Right ventricle myocardium superior (tissue), 1 donor: ENCODE data around the gene TMEM222. TPM values are rescaled to one million over a fixed set of nuclear protein-coding genes. Genes with fewer than 3 reads are reported as not detected.
A peak's percentile ranks its signal among the peaks of the same experiment; 100 is the strongest.

Experiments
- ATAC-seq: fragments of 200-7000 bp; cut with Tn5 transposase; one replicate; pipeline ENCODE4 v1.9.1; 2020; ENCODE audit warnings: mild to moderate bottlenecking; ENCODE audit not compliant: poor library complexity
- DNase-seq: peaks from one replicate; pipeline ENCODE4 v3.0.0-alpha.2; 2020
- intact Hi-C: fragments of 100-400 bp; cut with DNase I; formaldehyde crosslinking; loops from one replicate; pipeline ENCODE4 v1.11.2; 2022
- total RNA-seq: library from RNA; stranded (reverse); fragmentation: NEBNext Ultra II Directional; extraction: Animal tissue kit (Norgen Biotek cat#: 25700); gene quantifications from one replicate; pipeline ENCODE4 v1.2.1, GENCODE V29; 2021
- donor health status: DM: no; HTN: yes; CAD: no; lungs with severe emphysema.

Gene TMEM222
- total RNA-seq, 1 donor from 2014 or later = 18.6 TPM

DNA sequence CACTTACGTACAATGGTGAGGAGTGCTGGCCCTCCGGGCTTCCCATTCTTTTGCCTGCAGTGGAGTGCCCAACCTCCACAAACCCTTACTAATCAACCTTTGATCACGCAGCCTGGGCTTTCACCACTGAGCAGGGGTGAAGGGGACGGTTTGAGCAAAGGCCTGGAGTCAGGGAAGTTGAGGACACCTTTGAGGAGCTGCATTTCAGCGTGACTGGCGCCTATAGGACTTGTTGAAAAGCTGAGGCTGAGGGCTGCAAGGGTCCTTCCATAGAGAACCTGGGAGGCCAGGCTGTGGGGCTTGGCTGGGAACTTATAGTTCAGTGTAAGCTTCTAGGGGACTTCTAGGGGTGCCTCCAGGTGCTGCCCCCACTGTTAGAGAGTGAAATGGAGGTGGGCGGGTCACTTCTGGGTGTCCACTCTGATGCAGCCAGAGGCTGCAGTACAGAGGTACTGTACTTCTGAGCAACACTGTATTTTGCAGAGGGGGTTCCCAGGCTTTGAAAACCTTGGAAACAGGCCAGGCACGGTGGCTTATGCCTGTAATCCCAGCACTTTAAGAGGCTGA lies 29.7 kb downstream of the TMEM222 start:
- DNase-seq = no peak
- intact Hi-C loops = no loop called here

DNA sequence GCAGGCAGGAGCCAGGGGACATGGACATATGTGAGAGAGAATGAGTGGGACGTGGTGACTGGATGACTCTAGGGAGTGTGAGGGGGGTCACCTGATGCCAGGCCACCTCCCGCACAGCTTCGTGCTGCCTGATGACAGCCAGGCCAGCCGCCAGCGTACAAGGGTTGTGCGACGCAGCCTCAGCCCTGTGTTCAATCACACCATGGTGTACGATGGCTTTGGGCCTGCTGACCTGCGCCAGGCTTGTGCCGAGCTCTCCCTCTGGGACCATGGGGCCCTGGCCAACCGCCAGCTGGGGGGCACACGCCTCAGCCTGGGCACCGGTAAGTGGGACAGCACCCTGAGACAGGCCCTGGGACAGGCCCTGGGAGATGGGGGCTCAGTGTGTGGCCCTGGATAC lies 31.2 kb downstream of the TMEM222 start:
- peak; percentile 67 for DNase-seq
- intact Hi-C loops = no loop called here
- ATAC-seq = peak; percentile 1

More for the DNA sequence above, 29.7 kb downstream of the TMEM222 start:
- no peak for ATAC-seq

DNA sequence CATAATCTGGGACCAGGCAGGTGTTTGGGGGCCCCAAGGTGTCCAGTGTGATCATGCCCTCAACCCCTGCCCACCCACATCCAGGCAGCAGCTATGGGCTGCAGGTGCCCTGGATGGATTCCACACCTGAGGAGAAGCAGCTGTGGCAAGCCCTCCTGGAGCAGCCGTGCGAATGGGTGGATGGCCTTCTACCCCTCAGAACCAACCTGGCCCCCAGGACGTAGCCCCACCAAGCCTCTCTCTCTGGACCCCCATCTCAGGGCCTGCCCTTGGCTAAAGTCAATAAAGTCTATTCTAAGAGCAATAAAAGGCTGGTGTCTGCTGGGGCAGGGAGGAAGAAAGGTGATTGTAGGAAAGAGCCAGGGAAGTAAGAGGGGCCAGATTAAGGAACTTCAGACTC lies 31.7 kb downstream of the TMEM222 start:
- DNase-seq = no peak
- intact Hi-C loops = no loop called here
- no peak for ATAC-seq

DNA sequence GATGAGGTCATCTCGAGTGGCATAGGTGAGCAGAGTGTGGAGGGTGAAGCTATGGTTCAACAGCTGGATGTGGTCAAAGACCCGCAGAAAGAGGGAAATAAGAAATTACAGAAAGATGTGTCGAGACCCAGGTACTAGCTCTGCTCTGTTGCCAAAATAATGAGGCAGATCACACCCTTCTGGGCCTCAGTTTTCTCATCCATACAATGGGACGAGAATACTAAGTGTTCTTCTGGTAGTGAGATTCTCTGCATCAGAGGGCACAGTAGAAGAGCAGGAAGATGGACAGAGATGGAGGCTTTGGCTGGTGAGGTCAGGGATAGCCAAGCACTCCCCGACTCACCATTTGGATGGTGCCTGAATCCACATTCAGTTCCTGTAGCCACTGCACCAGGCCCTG lies 33.7 kb downstream of the TMEM222 start:
- intact Hi-C loops = no loop called here
- DNase-seq = no peak
- no peak for ATAC-seq

DNA sequence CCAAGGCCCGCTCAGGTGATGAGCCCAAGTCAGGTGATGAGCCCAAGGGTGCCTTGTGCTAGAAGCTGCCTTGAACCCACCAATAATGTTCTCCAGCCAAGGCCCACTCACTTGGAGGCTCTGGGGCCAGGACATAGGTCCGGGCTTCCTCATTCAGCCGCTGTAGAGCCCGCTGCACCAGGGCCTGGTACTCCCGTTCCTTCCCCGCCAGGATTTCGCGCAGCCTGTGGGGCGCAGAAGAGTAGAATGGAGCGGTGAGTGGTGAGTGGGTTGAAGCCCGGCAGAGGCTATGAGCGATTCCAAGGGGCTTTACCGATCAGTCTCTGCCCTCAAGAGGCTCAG lies 34.3 kb downstream of the TMEM222 start:
- intact Hi-C loops = no loop called here
- ATAC-seq (no peak), DNase-seq (no peak)

DNA sequence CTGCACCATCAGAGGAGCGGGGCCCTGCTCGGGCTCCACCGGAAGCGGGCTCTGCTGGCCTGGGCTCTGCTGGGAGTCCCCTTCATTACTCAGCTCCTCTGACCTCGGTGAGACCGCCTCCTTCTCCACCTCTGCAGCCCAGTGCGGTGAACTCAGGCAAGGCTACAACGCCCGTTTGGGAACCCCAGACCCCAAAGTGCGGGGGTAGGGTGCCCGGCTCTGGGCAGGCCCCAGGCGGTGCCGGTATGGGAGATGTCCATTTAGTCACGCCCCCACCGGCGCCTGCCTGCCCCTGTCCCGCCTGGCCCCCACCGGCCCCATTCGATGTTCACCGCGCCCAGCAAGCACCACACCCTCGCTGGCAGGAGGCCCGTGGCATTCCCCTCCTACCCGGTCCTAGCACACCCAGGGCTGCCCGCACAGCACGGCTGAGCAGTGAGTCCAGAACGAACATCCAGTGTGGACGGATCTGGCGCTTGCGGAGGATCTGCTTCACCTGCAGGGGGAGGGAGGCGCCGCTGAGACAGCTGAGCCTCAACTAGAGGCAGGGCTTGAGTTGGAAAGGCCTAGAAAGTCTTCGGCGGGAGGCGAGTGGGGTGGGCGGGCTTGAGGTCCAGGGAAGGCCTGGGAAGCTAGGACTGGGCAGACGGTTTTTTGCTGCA lies 34.8 kb downstream of the TMEM222 start:
- intact Hi-C loops = no loop called here
- ATAC-seq (no peak), DNase-seq (no peak)

DNA sequence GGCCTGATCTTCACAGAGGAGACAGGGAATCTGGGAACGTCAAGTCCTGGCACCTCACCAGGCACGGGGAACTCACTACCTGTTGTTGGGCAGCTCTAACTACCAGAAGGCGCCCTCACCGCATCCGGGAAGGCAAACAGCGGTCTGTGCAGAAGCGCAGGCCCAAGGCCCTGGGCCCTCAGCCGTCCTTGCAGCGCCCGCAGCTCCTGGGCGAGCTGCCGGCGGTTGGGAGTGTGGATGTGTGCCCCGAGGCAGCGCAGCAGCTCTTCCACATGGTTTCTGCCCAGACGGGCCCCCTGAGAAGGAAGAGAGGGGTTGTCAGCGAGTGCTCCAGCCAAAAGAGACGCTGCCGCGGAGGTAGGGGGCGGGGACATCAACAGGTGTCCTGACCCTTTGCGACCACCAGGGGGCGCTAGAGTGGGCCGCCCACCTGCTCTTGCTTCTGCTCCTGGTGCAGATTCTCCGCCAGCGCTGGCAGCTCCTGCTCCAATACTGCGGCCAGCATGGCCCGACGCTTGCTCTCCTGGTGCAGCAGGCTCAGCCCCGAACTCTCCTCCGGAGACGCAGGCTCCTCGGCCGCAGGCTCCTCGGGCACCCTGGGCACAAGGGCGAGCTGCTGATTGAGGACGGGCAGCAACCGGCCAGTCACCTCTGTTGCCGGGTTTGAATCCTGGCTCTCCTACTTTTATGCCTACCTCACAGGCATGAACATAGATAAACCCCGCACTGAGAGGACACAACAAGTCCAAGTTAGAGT lies 35.5 kb downstream of the TMEM222 start:
- peak; percentile 76 for ATAC-seq
- peak; percentile 86 for DNase-seq
- intact Hi-C loops = no loop called here

DNA sequence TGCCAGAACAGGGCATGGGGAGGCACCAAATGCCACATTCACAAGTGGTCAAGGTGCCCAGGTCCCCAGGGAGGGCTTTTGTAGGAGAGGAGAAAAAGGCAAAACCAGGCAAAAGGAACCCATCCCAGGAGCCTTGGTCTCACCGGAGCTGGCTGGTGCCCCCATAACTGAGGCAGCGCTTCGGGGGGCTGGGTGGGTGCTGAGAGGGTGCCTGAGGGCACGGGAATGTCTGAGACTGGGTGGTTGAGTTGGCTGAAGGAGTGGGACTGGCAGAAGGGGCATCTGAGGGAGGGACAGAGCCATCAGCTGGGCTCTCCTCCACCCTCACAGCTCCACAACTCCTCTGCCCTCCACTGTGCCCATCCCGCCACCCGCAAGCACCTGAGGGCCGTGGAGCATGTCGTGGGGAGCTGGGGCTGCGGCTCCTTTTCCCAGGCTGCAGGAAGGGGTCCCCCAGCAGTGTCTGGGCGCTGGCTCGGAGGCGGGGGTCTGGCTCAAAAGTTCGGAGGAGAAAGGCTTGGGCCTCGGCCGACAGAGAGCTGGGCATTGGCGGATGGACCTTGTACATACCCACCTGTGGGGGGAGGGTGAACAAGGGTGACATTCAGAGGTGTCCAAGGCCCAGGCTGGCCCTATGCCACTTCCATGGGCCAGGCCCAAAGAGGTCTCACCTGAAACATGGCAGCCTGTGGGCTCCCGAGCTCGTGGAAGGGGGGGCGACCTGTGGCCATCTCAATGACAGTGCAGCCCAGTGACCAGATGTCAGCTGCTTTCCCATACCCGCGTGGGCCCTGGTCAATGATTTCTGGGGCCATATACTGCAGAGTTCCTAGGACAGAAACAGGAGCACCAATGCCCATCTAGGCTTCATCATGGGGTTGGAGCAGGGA lies 36.3 kb downstream of the TMEM222 start:
- ATAC-seq = no peak
- intact Hi-C loops = no loop called here
- DNase-seq = no peak

DNA sequence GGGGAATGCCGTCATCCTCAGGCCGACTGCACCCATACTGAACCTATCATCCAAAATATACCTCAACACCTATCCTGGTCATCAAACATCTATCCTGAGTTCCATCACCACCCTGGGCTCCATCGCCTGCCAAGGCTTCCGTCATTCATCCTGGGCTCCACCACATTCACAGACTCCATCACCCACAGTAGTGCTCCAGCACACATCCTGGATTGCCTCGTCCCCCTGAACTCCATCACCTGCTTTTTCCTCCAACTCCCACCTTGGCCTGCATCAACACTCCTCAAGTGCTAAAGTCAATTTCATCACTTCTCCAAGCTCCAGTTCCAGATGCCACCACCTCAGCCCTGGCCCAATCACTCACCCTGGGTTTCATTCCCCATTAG lies 37.0 kb downstream of the TMEM222 start:
- DNase-seq (no peak), ATAC-seq (no peak)
- intact Hi-C loops = no loop called here

DNA sequence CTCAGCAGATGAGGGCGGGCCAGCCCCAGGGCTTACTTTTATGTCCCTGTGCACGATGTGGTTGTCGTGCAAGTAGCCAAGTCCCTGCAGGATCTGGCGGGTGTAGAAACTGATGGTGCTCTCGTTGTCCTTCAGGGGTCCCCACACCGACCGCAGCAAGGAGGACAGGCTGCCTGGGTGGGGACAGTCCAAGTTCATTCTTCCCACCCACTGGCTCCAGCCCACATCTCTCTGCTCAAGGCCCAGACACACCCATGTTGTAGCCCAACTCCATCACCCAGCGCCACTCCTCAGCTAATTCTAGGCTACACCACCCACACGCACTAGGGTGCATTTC lies 37.8 kb downstream of the TMEM222 start:
- intact Hi-C loops = no loop called here
- ATAC-seq = no peak
- no peak for DNase-seq

DNA sequence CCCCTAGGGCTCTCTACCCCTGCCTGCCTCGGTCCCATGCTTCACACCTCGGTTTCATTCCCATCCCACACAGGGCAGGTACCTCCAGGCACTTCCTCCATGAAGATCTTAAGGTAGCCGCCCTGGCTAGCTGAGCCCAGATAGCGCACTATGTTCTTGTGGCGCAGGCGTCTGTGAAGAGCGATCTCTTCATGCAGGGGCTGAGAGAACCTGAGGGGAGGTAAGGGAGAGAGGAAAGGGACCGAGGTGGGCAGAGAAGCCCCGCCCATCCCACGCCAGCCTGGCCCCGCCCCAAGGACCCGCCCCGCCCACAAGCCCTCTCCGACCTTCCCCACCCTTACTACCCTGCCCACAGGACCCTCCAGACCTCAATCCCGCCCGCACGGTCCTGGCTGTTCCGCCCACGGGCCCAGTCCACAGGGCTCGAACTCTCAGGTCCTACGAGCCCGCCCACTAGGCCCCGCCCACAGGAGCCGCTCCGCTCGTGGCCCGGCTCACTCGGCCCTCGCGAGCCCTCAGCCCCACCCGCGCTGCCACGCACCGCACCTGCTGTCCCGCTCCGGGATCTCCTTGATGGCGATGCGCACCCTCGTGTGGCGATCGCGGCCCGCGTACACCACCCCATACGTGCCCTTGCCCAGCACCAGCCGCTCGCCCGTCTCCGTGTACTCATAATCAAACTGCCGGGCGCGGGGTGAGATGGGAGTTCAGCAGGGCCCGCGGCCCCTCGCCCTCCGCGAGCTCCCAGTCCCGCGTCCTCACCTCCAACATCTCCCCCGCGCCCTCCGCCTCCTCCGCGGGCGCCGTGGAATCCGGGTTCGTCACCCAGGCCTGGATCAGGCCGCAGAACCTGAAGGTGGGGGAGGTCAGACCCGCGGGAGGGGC lies 38.4 kb downstream of the TMEM222 start:
- ATAC-seq = peak; percentile 15
- peak; percentile 69 for DNase-seq
- intact Hi-C loops = no loop called here

DNA sequence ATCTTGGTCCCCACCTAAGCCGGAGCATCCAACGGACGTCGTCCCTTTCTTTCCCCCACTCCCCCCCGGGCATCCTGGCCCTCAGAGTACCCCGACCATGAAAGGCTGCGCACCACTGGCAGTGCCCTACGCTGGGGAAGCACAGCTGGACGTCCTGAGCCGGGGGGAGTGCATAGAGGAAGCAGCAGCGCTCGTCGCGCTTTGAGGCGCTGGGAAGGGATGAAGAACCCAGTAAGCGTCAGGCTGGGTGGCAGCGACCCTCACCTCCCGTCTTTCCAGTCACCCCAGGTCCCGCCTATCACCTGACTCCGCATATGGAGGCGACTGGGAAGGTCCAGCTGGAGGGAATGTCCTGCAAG lies 39.1 kb downstream of the TMEM222 start:
- DNase-seq (no peak), ATAC-seq (no peak)

DNA sequence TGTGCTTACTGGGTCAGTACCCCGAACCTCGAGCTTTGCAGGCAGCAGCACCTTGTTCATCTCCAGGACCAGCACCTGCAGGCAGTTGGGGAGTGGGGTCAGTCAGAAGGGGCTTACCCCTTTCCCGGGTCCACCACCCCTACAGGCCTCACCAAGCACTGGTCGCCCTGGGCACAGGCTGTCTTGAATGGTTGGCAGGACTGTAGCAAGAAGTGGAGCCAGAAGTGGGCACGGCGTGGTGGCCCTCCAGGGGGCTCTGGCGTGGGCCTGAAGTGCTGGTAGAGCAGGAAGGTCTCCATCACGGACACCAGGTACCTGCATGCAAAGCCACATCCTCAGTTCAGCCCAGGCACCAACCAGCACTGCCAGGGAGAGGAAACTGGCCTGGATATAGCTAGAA lies 39.6 kb downstream of the TMEM222 start:
- intact Hi-C loops = no loop called here
- ATAC-seq (no peak), DNase-seq (no peak)

More for the DNA sequence above, 39.1 kb downstream of the TMEM222 start:
- intact Hi-C loops = no loop called here

DNA sequence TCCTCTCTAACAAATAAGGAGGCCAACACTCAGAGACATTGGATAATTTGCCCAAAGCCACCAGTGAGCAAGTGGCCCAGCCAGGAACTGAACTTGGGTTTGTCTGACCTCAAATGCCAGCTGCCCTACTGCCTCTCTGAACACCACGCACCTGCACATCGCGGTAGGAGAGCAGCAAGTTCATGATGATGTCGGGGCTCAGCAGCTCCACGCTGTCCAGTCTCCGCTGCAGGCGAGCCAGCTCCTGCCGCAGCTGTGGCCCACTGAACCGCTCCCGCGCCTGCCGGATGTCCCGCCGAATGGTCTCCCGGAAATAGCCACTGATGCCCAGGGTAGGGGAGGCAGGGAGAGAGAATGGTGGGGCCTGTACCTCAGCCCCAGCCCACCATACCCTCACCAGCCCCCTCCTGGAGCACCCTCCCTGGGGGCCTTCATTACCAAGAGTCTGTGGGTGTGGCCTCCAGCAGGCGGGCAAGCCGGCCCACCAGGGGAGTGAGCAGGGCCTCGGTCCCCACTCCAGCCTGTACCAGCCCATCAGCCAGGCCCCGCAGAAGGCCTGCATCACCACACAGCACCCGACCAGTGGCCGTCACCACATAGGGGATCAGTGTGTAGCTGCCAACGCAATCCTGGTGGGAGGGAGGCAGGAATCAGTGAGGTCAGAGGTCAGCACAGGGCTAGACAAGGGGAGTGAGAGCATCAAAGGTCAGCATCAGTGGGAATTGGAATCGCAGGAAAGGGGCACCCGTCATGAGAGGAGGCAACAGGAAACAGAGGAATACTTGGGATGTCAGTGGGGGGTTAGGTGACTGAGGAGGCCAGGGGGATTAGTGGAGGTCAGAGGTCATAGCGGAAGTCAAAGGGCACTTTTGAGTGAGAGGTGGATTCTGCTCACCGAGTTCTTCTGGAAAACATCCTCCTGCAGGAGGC lies 42.1 kb downstream of the TMEM222 start:
- no peak for DNase-seq
- intact Hi-C loops = no loop called here

DNA sequence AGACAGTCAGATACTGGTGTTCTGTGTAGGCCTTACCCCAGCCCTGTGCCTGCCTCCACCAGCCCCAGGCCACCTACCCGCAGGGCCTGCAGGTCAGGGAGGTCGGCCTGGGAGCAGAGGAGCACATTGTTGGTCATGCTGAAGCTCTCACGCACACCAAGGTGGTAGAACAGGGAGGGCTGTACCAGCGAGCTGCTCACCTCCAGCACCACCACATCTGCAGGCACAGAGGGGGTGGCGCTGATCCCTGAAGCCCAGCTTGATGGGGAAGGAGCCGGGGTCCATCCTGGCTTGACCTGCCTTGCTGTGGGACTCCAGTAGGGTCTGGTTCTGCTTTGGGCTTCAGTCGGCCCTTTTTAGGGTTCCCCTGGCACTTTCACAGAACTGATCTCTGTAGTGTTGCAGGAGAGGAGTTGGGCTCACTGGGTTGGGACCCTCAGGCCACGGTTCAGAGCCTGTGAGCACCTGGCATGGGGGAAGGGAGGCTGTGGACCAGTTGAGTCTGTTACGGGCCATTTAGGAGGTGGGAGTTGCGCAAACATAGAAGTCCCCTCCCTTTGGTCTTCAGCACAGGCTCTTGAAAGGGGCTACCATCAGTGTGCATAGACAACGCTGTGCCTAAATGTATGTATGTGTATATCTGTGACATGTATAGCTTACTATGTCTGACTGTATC lies 42.9 kb downstream of the TMEM222 start:
- DNase-seq = no peak

More for the DNA sequence above, 42.1 kb downstream of the TMEM222 start:
- no peak for ATAC-seq

DNA sequence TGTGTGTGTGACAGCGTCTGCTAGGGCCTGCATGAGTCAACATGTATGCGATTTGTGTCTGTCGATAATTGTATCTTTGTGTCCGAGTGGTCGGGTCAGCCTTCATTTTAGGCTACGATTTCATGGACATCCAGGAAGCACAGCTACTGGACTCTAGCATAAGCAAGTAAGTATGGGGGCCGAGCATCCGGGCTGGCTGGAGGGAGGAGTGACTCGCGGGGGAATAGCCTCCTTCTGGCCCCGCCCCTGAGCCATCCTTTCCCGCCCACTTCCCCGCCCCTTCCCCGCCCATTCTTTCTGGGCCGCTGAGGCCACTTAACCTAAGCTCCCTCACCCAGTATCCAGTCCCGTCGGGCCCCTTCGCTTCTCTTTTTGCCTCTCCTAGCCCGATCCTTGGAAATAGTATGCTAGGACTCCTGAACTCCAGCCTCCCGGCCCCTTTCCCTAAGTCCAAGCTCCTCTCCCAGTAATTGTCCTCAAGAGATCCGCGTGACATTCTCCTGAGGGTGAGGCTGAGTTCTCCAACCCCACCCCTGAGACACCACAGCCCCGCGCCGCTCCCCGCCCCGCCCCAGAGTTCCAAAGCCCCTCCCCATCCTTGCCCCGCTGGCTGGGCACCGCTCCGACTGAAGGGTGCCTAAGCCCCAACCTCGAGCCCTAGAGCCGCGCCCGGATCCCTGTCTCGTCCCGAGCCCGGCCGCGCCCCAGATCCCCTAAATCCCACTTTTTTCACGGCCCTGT lies 43.6 kb downstream of the TMEM222 start:
- intact Hi-C loops = no loop called here
- ATAC-seq = peak; percentile 82
- peak; percentile 93 for DNase-seq

More for the DNA sequence above, 42.9 kb downstream of the TMEM222 start:
- intact Hi-C loops = no loop called here
- no peak for ATAC-seq
